Liver (tissue), 9 donors: Measurements from ENCODE around the gene ERGIC1. TPM values are rescaled to one million over a fixed set of nuclear protein-coding genes. Genes with fewer than 3 reads are reported as not detected.
A peak's percentile ranks its signal among the peaks of the same experiment; 100 is the strongest.

Source experiments
- DNase-seq: peaks from one replicate; pipeline ENCODE4 v3.0.0-alpha.2; 2017; ENCODE audit warnings: low spot score
- H3K27ac ChIP-seq, 2 donors: one replicate each; pipeline ENCODE4 v1.7.0; 2013; ENCODE audit warnings: inconsistent platforms in 2 of 2, low read length in 2 of 2, control low read depth in 1 of 2, low read depth in 1 of 2, mild to moderate bottlenecking in 1 of 2
- H3K27me3 ChIP-seq, 4 donors: one replicate each; pipeline versions ENCODE4 v1.6.1 to v1.7.0; 2013; ENCODE audit warnings: low read length in 3 of 4, inconsistent platforms in 1 of 4, mild to moderate bottlenecking in 1 of 4, moderate library complexity in 1 of 4; ENCODE audit not compliant: control insufficient read depth in 4 of 4, insufficient read depth in 4 of 4
- H3K36me3 ChIP-seq, 4 donors: one replicate each; pipeline versions ENCODE4 v1.6.1 to v1.7.0; 2013; ENCODE audit warnings: low read length in 3 of 4, mild to moderate bottlenecking in 3 of 4, low read depth in 1 of 4, moderate library complexity in 1 of 4; ENCODE audit not compliant: control insufficient read depth in 4 of 4, insufficient read depth in 3 of 4
- H3K4me1 ChIP-seq, 4 donors: one replicate each; pipeline versions ENCODE4 v1.6.1 to v1.7.0; 2013; ENCODE audit warnings: low read length in 3 of 4, mild to moderate bottlenecking in 3 of 4, moderate library complexity in 1 of 4; ENCODE audit not compliant: control insufficient read depth in 4 of 4, insufficient read depth in 4 of 4
- H3K4me3 ChIP-seq, 3 donors: one replicate each; pipeline versions ENCODE4 v1.6.1 to v1.7.0; 2013; ENCODE audit warnings: low read length in 3 of 3, control low read depth in 1 of 3, low read depth in 1 of 3, mild to moderate bottlenecking in 1 of 3
- H3K9ac ChIP-seq, 2 donors: one replicate each; pipeline ENCODE4 v1.7.0; 2013; ENCODE audit warnings: low read length in 2 of 2, mild to moderate bottlenecking in 2 of 2, moderate library complexity in 2 of 2, control low read depth in 1 of 2, low read depth in 1 of 2
- H3K9me3 ChIP-seq, 4 donors: one replicate each; pipeline versions ENCODE4 v1.6.1 to v1.7.0; 2013; ENCODE audit warnings: low read length in 3 of 4; ENCODE audit not compliant: control insufficient read depth in 4 of 4
- EGR1 ChIP-seq, 2 donors: IDR thresholded peaks; 2 replicates each; pipeline ENCODE4 v1.6.1; 2016 to 2018; ENCODE audit warnings: antibody characterized with exemption in 2 of 2, low read depth in 2 of 2
- FOXA1 ChIP-seq: IDR thresholded peaks from 2 replicates; pipeline ENCODE4 v1.6.1; 2016; ENCODE audit warnings: antibody characterized with exemption
- FOXA2 ChIP-seq: IDR thresholded peaks from 2 replicates; pipeline ENCODE4 v1.6.1; 2016; ENCODE audit warnings: antibody characterized with exemption
- GABPA ChIP-seq, 2 donors: IDR thresholded peaks in 1 of 2; conservative IDR thresholded peaks in 1 of 2; 2 replicates each; pipeline ENCODE4 v1.6.1; 2016; ENCODE audit warnings: antibody characterized with exemption in 2 of 2, mild to moderate bottlenecking in 1 of 2, moderate library complexity in 1 of 2
- HNF4A ChIP-seq, 2 donors: conservative IDR thresholded peaks; 2 replicates each; pipeline ENCODE4 v1.6.1; 2016; ENCODE audit warnings: antibody characterized with exemption in 2 of 2, mild to moderate bottlenecking in 2 of 2
- HNF4G ChIP-seq: IDR thresholded peaks from 2 replicates; pipeline ENCODE4 v1.6.1; 2016; ENCODE audit warnings: antibody characterized with exemption
- JUND ChIP-seq, 2 donors: IDR thresholded peaks; 2 replicates each; pipeline ENCODE4 v1.6.1; 2016; ENCODE audit warnings: antibody characterized with exemption in 2 of 2
- NR2F2 ChIP-seq: IDR thresholded peaks from 2 replicates; pipeline ENCODE4 v1.6.1; 2016; ENCODE audit warnings: antibody characterized with exemption
- RAD21 ChIP-seq, 2 donors: IDR thresholded peaks; 2 replicates each; pipeline ENCODE4 v1.6.1; 2016; ENCODE audit warnings: antibody characterized with exemption in 2 of 2, mild to moderate bottlenecking in 2 of 2
- RXRA ChIP-seq, 2 donors: IDR thresholded peaks; 2 replicates each; pipeline ENCODE4 v1.6.1; 2017 to 2018; ENCODE audit warnings: antibody characterized with exemption in 2 of 2, mild to moderate bottlenecking in 1 of 2
- SP1 ChIP-seq: IDR thresholded peaks from 2 replicates; pipeline ENCODE4 v1.6.1; 2018; ENCODE audit warnings: antibody characterized with exemption, mild to moderate bottlenecking
- TAF1 ChIP-seq: conservative IDR thresholded peaks from 2 replicates; pipeline ENCODE4 v1.6.1; 2016; ENCODE audit warnings: antibody characterized with exemption, mild to moderate bottlenecking
- YY1 ChIP-seq: IDR thresholded peaks from 2 replicates; pipeline ENCODE4 v1.6.1; 2016; ENCODE audit warnings: antibody characterized with exemption, mild to moderate bottlenecking
- whole genome bisulfite sequencing: extraction: QIAGEN DNeasy Blood & Tissue Kit; methylation state at CpG from one replicate; pipeline ENCODE4 v1.1.7; 2013; 5-methylcytosine and 5-hydroxymethylcytosine counted together
- polyA plus RNA-seq, 2 donors: library from polyadenylated mRNA; stranded (reverse) in 1 of 2; unstranded in 1 of 2; fragments of 200-250 nt in 1 of 2; fragments of >200 nt in 1 of 2; fragmentation: Nextera tagmentation in 1 of 2; extraction: Ambion mirVana in 1 of 2; gene quantifications; one replicate each; pipeline versions ENCODE4 v1.2.1 to v1.2.3, GENCODE V29; 2013 to 2015
- total RNA-seq, 2 donors: library from RNA; depleted of rRNA; stranded (reverse); fragments of >200 nt; gene quantifications; one replicate each; pipeline ENCODE4 v1.2.3, GENCODE V29; 2014
- TF ChIP-seq, protein P1 (sequence below): IDR thresholded peaks from 2 replicates; pipeline ENCODE4 v1.6.1; 2016; ENCODE audit warnings: antibody characterized with exemption, mild to moderate bottlenecking
- TF ChIP-seq, protein P2 (sequence below): fragments of 150-350 bp; IDR thresholded peaks from 2 replicates; pipeline ENCODE4 v1.5.1; 2017; ENCODE audit warnings: improper control_type of control experiment, low read depth, low read length; ENCODE audit not compliant: missing input control
- TF ChIP-seq, protein P3 (sequence below): IDR thresholded peaks from 2 replicates; pipeline ENCODE4 v1.6.1; 2016; ENCODE audit warnings: antibody characterized with exemption
- TF ChIP-seq, protein P4 (sequence below): IDR thresholded peaks from 2 replicates; pipeline ENCODE4 v1.6.1; 2016; ENCODE audit warnings: antibody characterized with exemption
- TF ChIP-seq, protein P5 (sequence below): IDR thresholded peaks from 2 replicates; pipeline ENCODE4 v1.6.1; 2016; ENCODE audit warnings: antibody characterized with exemption
- donor health status: healthy.
- donor health status: healthy.
- donor health status: healthy.
- donor health status: healthy.
- donor health status: healthy.

The ERGIC1 gene
- total and polyA plus RNA-seq, 4 donors, result 45.4 to 155 (median 101) TPM

DNA sequence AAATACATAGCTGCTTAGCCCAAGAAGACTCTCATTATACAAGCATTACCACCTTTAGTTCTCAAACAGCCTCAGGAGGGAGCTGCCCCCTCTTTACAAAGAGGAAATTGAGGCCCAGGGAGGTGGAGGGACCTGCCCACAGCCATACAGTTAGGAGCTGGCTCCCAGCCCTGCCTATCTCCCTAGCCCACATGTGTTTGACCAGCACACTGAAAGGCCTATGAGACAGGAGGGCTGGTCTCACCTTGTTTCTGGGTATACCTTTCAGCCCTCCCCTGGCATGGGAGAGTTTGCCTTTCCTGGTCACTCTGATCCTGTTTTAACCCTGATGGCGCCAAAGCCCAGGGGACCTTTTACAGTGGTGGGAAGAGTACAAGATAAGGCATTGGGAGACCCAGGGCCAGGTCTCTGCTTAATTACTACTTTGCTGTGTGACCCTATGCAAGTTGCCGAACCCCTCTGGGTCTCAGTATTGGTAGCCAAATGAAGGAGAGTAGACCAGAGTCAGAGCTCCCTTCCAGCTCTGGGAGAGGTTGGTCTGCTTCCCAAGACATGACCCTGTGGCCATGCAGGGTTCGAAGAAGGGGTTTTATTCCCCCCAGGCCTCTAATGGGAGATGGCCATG, 64.3 kb downstream of the ERGIC1 start:
- Histone ChIP-seq H3K4me3 (no peak overlapping the region), H3K27ac (peak overlapping the region; percentile 87 to 96), H3K4me1 (peaks cover 33 to 79% (median 60%) of the 10 kb centered on the region in 4 donors), H3K9ac (peak overlapping the region in 1 of 2 donors; percentile 13), H3K27me3 (no peaks in the 10 kb centered on the region), H3K9me3 (no peaks in the 10 kb centered on the region), H3K36me3 (peaks cover 0 to 2% (median 0%) of the 10 kb centered on the region in 4 donors)
- 98% methylated on average over 3 of the region's 3 CpGs for WGBS
- TF ChIP-seq, protein P1, sequence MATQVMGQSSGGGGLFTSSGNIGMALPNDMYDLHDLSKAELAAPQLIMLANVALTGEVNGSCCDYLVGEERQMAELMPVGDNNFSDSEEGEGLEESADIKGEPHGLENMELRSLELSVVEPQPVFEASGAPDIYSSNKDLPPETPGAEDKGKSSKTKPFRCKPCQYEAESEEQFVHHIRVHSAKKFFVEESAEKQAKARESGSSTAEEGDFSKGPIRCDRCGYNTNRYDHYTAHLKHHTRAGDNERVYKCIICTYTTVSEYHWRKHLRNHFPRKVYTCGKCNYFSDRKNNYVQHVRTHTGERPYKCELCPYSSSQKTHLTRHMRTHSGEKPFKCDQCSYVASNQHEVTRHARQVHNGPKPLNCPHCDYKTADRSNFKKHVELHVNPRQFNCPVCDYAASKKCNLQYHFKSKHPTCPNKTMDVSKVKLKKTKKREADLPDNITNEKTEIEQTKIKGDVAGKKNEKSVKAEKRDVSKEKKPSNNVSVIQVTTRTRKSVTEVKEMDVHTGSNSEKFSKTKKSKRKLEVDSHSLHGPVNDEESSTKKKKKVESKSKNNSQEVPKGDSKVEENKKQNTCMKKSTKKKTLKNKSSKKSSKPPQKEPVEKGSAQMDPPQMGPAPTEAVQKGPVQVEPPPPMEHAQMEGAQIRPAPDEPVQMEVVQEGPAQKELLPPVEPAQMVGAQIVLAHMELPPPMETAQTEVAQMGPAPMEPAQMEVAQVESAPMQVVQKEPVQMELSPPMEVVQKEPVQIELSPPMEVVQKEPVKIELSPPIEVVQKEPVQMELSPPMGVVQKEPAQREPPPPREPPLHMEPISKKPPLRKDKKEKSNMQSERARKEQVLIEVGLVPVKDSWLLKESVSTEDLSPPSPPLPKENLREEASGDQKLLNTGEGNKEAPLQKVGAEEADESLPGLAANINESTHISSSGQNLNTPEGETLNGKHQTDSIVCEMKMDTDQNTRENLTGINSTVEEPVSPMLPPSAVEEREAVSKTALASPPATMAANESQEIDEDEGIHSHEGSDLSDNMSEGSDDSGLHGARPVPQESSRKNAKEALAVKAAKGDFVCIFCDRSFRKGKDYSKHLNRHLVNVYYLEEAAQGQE, result no peak
- no peak for TF ChIP-seq NR2F2
- no peak for TF ChIP-seq EGR1 (IDR thresholded peaks at IDR 0.05; ENCODE audit: low read depth in 2 of 2)
- TF ChIP-seq, protein P2, sequence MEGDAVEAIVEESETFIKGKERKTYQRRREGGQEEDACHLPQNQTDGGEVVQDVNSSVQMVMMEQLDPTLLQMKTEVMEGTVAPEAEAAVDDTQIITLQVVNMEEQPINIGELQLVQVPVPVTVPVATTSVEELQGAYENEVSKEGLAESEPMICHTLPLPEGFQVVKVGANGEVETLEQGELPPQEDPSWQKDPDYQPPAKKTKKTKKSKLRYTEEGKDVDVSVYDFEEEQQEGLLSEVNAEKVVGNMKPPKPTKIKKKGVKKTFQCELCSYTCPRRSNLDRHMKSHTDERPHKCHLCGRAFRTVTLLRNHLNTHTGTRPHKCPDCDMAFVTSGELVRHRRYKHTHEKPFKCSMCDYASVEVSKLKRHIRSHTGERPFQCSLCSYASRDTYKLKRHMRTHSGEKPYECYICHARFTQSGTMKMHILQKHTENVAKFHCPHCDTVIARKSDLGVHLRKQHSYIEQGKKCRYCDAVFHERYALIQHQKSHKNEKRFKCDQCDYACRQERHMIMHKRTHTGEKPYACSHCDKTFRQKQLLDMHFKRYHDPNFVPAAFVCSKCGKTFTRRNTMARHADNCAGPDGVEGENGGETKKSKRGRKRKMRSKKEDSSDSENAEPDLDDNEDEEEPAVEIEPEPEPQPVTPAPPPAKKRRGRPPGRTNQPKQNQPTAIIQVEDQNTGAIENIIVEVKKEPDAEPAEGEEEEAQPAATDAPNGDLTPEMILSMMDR, result no peak
- TF ChIP-seq, protein P3, sequence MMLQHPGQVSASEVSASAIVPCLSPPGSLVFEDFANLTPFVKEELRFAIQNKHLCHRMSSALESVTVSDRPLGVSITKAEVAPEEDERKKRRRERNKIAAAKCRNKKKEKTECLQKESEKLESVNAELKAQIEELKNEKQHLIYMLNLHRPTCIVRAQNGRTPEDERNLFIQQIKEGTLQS, result no peak
- TF ChIP-seq RXRA (IDR thresholded peaks at IDR 0.05), result no peak
- TF ChIP-seq, protein P4, sequence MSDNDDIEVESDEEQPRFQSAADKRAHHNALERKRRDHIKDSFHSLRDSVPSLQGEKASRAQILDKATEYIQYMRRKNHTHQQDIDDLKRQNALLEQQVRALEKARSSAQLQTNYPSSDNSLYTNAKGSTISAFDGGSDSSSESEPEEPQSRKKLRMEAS, result no peak
- no peak for TF ChIP-seq HNF4G
- TF ChIP-seq HNF4A (conservative IDR thresholded peaks at IDR 0.05), result no peak
- TF ChIP-seq YY1, result no peak
- TF ChIP-seq, protein P5, sequence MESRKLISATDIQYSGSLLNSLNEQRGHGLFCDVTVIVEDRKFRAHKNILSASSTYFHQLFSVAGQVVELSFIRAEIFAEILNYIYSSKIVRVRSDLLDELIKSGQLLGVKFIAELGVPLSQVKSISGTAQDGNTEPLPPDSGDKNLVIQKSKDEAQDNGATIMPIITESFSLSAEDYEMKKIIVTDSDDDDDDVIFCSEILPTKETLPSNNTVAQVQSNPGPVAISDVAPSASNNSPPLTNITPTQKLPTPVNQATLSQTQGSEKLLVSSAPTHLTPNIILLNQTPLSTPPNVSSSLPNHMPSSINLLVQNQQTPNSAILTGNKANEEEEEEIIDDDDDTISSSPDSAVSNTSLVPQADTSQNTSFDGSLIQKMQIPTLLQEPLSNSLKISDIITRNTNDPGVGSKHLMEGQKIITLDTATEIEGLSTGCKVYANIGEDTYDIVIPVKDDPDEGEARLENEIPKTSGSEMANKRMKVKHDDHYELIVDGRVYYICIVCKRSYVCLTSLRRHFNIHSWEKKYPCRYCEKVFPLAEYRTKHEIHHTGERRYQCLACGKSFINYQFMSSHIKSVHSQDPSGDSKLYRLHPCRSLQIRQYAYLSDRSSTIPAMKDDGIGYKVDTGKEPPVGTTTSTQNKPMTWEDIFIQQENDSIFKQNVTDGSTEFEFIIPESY, result no peak
- no peak for TF ChIP-seq JUND (IDR thresholded peaks at IDR 0.05)
- no peak for TF ChIP-seq FOXA2
- no peak for TF ChIP-seq TAF1
- no peak for TF ChIP-seq GABPA (IDR thresholded peaks at IDR 0.05 in 1 of 2, conservative IDR thresholded peaks at IDR 0.05 in 1 of 2)
- TF ChIP-seq FOXA1, result no peak
- no peak for TF ChIP-seq RAD21 (IDR thresholded peaks at IDR 0.05)
- no peak for TF ChIP-seq SP1
- no peak for DNase-seq
